PC-3 (cell line): ENCODE measurements around the gene AVEN.

Source experiments
- EZH2 ChIP-seq: fragments of 300-600 bp; sonication (generic); IDR thresholded peaks from one replicate; pipeline ENCODE4 v1.6.1; 2017; ENCODE audit warnings: antibody characterized with exemption, mild to moderate bottlenecking, low read length; ENCODE audit not compliant: unreplicated experiment
- TF ChIP-seq, protein P1 (sequence below): fragments of 300-600 bp; sonication (generic); conservative IDR thresholded peaks from 2 replicates; pipeline ENCODE4 v1.5.1; 2017; ENCODE audit warnings: antibody characterized with exemption, low read depth, mild to moderate bottlenecking, low read length

DNA sequence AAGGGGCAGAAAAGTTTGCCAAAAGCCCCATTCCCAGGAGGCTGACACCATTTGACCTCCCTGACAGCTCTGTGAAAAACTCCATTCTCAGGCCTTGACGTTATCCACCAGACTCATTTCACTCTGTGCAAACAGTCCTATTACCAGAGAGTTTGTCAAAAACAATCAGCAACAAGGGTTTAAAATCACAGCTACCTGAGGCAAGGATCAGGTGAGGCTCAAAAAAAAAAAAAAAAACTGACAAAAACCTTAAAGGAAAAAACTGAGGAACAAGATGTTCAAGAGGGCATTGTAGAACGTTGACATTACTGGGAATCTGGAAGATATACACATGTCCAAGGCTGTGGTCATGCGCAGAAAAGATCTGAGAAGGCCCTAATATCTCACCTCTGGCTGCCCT lies 11.4 kb downstream of the AVEN start:
- TF ChIP-seq, protein P1, sequence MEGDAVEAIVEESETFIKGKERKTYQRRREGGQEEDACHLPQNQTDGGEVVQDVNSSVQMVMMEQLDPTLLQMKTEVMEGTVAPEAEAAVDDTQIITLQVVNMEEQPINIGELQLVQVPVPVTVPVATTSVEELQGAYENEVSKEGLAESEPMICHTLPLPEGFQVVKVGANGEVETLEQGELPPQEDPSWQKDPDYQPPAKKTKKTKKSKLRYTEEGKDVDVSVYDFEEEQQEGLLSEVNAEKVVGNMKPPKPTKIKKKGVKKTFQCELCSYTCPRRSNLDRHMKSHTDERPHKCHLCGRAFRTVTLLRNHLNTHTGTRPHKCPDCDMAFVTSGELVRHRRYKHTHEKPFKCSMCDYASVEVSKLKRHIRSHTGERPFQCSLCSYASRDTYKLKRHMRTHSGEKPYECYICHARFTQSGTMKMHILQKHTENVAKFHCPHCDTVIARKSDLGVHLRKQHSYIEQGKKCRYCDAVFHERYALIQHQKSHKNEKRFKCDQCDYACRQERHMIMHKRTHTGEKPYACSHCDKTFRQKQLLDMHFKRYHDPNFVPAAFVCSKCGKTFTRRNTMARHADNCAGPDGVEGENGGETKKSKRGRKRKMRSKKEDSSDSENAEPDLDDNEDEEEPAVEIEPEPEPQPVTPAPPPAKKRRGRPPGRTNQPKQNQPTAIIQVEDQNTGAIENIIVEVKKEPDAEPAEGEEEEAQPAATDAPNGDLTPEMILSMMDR: no peak
- no peak for TF ChIP-seq EZH2
